Glutamatergic neuron (in vitro differentiated cells): Measurements from ENCODE around the gene LIPI. TPM values are rescaled to one million over a fixed set of nuclear protein-coding genes. Genes with fewer than 3 reads are reported as not detected.
"Not testable (repeated sequence)": the region's sequence is repeated elsewhere in the genome, so short reads cannot be mapped to it uniquely, and the experiment has no call there.

Experiments
- DNase-seq: peaks from one replicate; pipeline ENCODE4 v3.0.0; 2022
- H3K27ac Mint-ChIP-seq: one replicate; pipeline ENCODE4 v1.8.0; 2020; ENCODE audit warnings: mild to moderate bottlenecking, mixed read lengths, inconsistent platforms; ENCODE audit not compliant: unreplicated experiment
- H3K27me3 Mint-ChIP-seq: one replicate; pipeline ENCODE4 v1.8.0; 2020; ENCODE audit warnings: mild to moderate bottlenecking, moderate library complexity, mixed read lengths, inconsistent platforms; ENCODE audit not compliant: unreplicated experiment
- H3K36me3 Mint-ChIP-seq: one replicate; pipeline ENCODE4 v1.8.0; 2020; ENCODE audit warnings: mild to moderate bottlenecking, mixed read lengths, inconsistent platforms; ENCODE audit not compliant: unreplicated experiment
- H3K4me1 Mint-ChIP-seq: one replicate; pipeline ENCODE4 v1.8.0; 2020; ENCODE audit warnings: mild to moderate bottlenecking, low read depth, mixed read lengths, inconsistent platforms; ENCODE audit not compliant: unreplicated experiment
- H3K4me3 Mint-ChIP-seq: one replicate; pipeline ENCODE4 v1.8.0; 2020; ENCODE audit warnings: mild to moderate bottlenecking, mixed read lengths, inconsistent platforms; ENCODE audit not compliant: unreplicated experiment
- H3K9me3 Mint-ChIP-seq: one replicate; pipeline ENCODE4 v1.8.0; 2020; ENCODE audit warnings: mild to moderate bottlenecking, moderate library complexity, mixed read lengths, inconsistent platforms; ENCODE audit not compliant: unreplicated experiment
- CTCF ChIP-seq: fragments of 200-600 bp; sonication (generic); IDR thresholded peaks from one replicate; pipeline ENCODE4 v1.5.0; 2021; ENCODE audit not compliant: partially characterized antibody, unreplicated experiment
- total RNA-seq: library from RNA; stranded (reverse); fragmentation: NEBNext Ultra II Directional; extraction: Animal tissue kit (Norgen Biotek cat#: 25700); gene quantifications from one replicate; pipeline ENCODE4 v1.2.1, GENCODE V29; 2021; ENCODE audit not compliant: unreplicated experiment

LIPI gene
- total RNA-seq, 1 donor from 2014 or later, result not detected

GRCh38 chr21:14213164-14213563 lies 2.4 kb upstream of the LIPI start:
- Mint-ChIP-seq H3K9me3 (no peaks in the 10 kb centered on the region), H3K27me3 (peaks cover 6% of the 10 kb centered on the region), H3K36me3 (no peaks in the 10 kb centered on the region), H3K4me3 (no peak overlapping the region), H3K27ac (no peak overlapping the region), H3K4me1 (no peaks in the 10 kb centered on the region)
- DNase-seq, result no peak
- TF ChIP-seq CTCF, result no peak

GRCh38 chr21:14206222-14206621 lies 4.5 kb downstream of the LIPI start:
- H3K27me3 Mint-ChIP-seq, result no peaks in the 10 kb centered on the region
- H3K36me3 Mint-ChIP-seq, result no peaks in the 10 kb centered on the region
- no peak for DNase-seq
- H3K27ac Mint-ChIP-seq, result no peak overlapping the region
- no peak overlapping the region for H3K4me3 Mint-ChIP-seq
- H3K9me3 Mint-ChIP-seq, result no peaks in the 10 kb centered on the region
- no peaks in the 10 kb centered on the region for H3K4me1 Mint-ChIP-seq
- no peak for TF ChIP-seq CTCF

- DNase-seq, H3K4me3 Mint-ChIP-seq, H3K9me3 Mint-ChIP-seq, H3K36me3 Mint-ChIP-seq, H3K4me1 Mint-ChIP-seq, H3K27me3 Mint-ChIP-seq, H3K27ac Mint-ChIP-seq: not testable (repeated sequence)
These were observed 44.1 kb downstream of the LIPI start for GRCh38 chr21:14166463-14167223.

- no peaks in the 10 kb centered on the region for H3K27me3 Mint-ChIP-seq
- no peaks in the 10 kb centered on the region for H3K36me3 Mint-ChIP-seq
- DNase-seq, result no peak
- no peaks in the 10 kb centered on the region for H3K4me1 Mint-ChIP-seq
- no peak overlapping the region for H3K27ac Mint-ChIP-seq
- H3K9me3 Mint-ChIP-seq, result peaks cover 3% of the 10 kb centered on the region
- no peak overlapping the region for H3K4me3 Mint-ChIP-seq
- no peak for TF ChIP-seq CTCF
These were observed 66.8 kb downstream of the LIPI start for GRCh38 chr21:14143999-14144398.

DNA sequence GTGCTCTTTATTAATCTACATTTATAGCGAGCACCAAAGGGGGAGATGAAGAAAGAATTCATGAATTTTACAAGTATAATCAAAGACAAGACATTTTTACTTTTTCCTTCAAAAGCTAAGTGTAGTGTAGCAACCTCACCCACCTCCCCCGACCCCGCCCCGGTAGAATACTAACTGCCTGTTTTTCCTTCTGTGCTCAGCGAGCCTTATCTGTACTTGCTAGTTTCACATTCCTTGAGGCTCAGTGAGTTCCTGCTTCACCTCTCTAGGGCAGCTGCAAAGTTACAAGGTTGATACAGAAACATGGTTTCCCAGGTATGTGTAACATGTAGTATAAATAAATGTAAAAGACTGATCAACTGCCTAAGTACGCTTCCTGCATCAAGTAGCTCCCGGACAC lies 86.5 kb downstream of the LIPI start:
- Mint-ChIP-seq H3K4me1 (no peaks in the 10 kb centered on the region), H3K27ac (no peak overlapping the region), H3K36me3 (no peaks in the 10 kb centered on the region), H3K9me3 (peaks cover 2% of the 10 kb centered on the region), H3K4me3 (no peak overlapping the region), H3K27me3 (no peaks in the 10 kb centered on the region)
- no peak for DNase-seq
- no peak for TF ChIP-seq CTCF
